Measurements from ENCODE around the gene ABLIM2. TPM values are rescaled to one million over a fixed set of nuclear protein-coding genes. Genes with fewer than 3 reads are reported as not detected.

Gene ABLIM2
- polyA plus RNA-seq, 3 donors, result 0.21 TPM; not detected in 2

- Histone ChIP-seq H3K4me2 (replicated peaks; ENCODE audit: extremely low read depth, low read length, poor library complexity, severe bottlenecking) (no peak overlapping the region), H3K79me2 (ENCODE audit: insufficient read depth, low read length) (no peaks in the 10 kb centered on the region), H3K4me1 (ENCODE audit: control insufficient read depth in 1 of 2, insufficient read depth in 2 of 2, low read length in 2 of 2) (peaks cover 18 to 28% of the 10 kb centered on the region in 2 donors), H3K27ac (ENCODE audit: low read depth in 1 of 2, low read length in 2 of 2) (no peak overlapping the region), H3K27me3 (ENCODE audit: control insufficient read depth in 2 of 2, insufficient read depth in 2 of 2, low read length in 2 of 2) (peaks cover 18 to 39% of the 10 kb centered on the region in 2 donors), H3K9ac (ENCODE audit: insufficient read depth, low read length, poor library complexity, severe bottlenecking) (no peak overlapping the region), H2AFZ (ENCODE audit: insufficient read depth, low read depth, low read length, poor library complexity, severe bottlenecking) (no peak overlapping the region), H3K9me3 (replicated peaks in 1 of 2; ENCODE audit: control insufficient read depth in 1 of 2, insufficient read depth in 1 of 2, low read length in 2 of 2) (peaks cover 3 to 8% of the 10 kb centered on the region in 2 donors), H4K20me1 (ENCODE audit: insufficient read depth, low read length) (no peaks in the 10 kb centered on the region), H3K36me3 (replicated peaks in 1 of 2; ENCODE audit: control insufficient read depth in 1 of 2, insufficient read depth in 2 of 2, low read length in 2 of 2) (no peaks in the 10 kb centered on the region), H3K4me3 (replicated peaks in 1 of 3; ENCODE audit: low read depth in 2 of 3, low read length in 3 of 3) (no peak overlapping the region)
- Mint-ChIP-seq H3K27me3 (ENCODE audit: low read depth in 3 of 3) (peaks cover 33 to 79% (median 47%) of the 10 kb centered on the region in 3 donors), H3K4me3 (peak overlapping the region in 1 of 2 donors; percentile 78), H3K9me3 (peaks cover 0 to 13% (median 3%) of the 10 kb centered on the region in 7 donors), H3K36me3 (peaks cover 0 to 3% of the 10 kb centered on the region in 2 donors), H3K4me1 (peaks cover 18% of the 10 kb centered on the region), H3K27ac (no peak overlapping the region)
- no peak for DNase-seq
- intact Hi-C loops (cut with micrococcal nuclease), result loop anchor here (5.0 to 10.0 kb wide), 3 partner anchors 40 to 267 kb away; partner anchors contain the start of gene SH3TC1 (in 1 of the 2)
- no peak for TF ChIP-seq CTCF (IDR thresholded peaks at IDR 0.05)
- 32% methylated on average over 10 of the region's 15 CpGs for WGBS (ENCODE audit: insufficient coverage)
Observed at GRCh38 chr4:8157496-8157895, 1.1 kb downstream of the ABLIM2 start.

- peak overlapping the region in 1 of 2 donors; percentile 78 for H3K4me3 Mint-ChIP-seq
- peaks cover 18% of the 10 kb centered on the region for H3K4me1 Mint-ChIP-seq
- intact Hi-C loops (cut with micrococcal nuclease), result loop anchor here (5.0 to 10.0 kb wide), 3 partner anchors 41 to 268 kb away; partner anchors contain the start of gene SH3TC1 (in 1 of the 2)
- Histone ChIP-seq H3K4me1 (ENCODE audit: control insufficient read depth in 1 of 2, insufficient read depth in 2 of 2, low read length in 2 of 2) (peaks cover 18 to 28% of the 10 kb centered on the region in 2 donors), H3K36me3 (replicated peaks in 1 of 2; ENCODE audit: control insufficient read depth in 1 of 2, insufficient read depth in 2 of 2, low read length in 2 of 2) (no peaks in the 10 kb centered on the region), H4K20me1 (ENCODE audit: insufficient read depth, low read length) (no peaks in the 10 kb centered on the region), H3K9me3 (replicated peaks in 1 of 2; ENCODE audit: control insufficient read depth in 1 of 2, insufficient read depth in 1 of 2, low read length in 2 of 2) (peaks cover 3 to 8% of the 10 kb centered on the region in 2 donors), H3K4me3 (replicated peaks in 1 of 3; ENCODE audit: low read depth in 2 of 3, low read length in 3 of 3) (no peak overlapping the region), H3K79me2 (ENCODE audit: insufficient read depth, low read length) (no peaks in the 10 kb centered on the region), H3K9ac (ENCODE audit: insufficient read depth, low read length, poor library complexity, severe bottlenecking) (no peak overlapping the region), H3K27me3 (ENCODE audit: control insufficient read depth in 2 of 2, insufficient read depth in 2 of 2, low read length in 2 of 2) (peaks cover 18 to 39% of the 10 kb centered on the region in 2 donors), H3K4me2 (replicated peaks; ENCODE audit: extremely low read depth, low read length, poor library complexity, severe bottlenecking) (no peak overlapping the region), H3K27ac (ENCODE audit: low read depth in 1 of 2, low read length in 2 of 2) (no peak overlapping the region), H2AFZ (ENCODE audit: insufficient read depth, low read depth, low read length, poor library complexity, severe bottlenecking) (no peak overlapping the region)
- 85% methylated on average over 8 of the region's 8 CpGs for WGBS (ENCODE audit: insufficient coverage)
- H3K9me3 Mint-ChIP-seq, result peaks cover 0 to 9% (median 3%) of the 10 kb centered on the region in 7 donors
- H3K27me3 Mint-ChIP-seq (ENCODE audit: low read depth in 3 of 3), result peaks cover 33 to 76% (median 47%) of the 10 kb centered on the region in 3 donors
- no peak for DNase-seq
- no peak overlapping the region for H3K27ac Mint-ChIP-seq
- H3K36me3 Mint-ChIP-seq, result peaks cover 0 to 3% of the 10 kb centered on the region in 2 donors
- TF ChIP-seq CTCF (IDR thresholded peaks at IDR 0.05), result no peak
Observed at GRCh38 chr4:8156617-8157016, 2.0 kb downstream of the ABLIM2 start.
